ENCODE results near the gene PNPO.
"Not testable (repeated sequence)": the region's sequence is repeated elsewhere in the genome, so short reads cannot be mapped to it uniquely, and the experiment has no call there.

Gene PNPO

DNA sequence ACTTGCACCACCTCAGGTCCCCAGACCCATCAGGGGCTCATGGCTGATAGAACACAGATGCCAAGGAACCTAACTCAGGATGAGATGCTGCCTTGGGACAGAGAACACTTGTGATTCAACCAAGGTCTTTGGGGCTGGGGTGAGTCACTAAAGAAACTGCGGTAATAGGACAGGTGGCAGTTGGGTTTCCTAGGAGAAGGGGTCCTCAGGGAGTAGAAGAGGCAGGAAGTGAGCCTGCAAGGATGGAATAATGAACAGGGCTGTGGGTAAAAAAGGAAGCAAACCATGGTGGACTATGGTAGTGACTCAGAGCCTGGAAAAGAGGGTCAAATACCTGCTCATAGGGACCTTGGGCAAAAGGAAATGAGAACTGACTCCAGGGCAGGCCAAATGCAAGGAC is 6.5 kb upstream of the PNPO start:
- no peak for DNase-seq (ENCODE audit: low spot score)
- no peak overlapping the region for H2BK12ac ChIP-seq (ENCODE audit: low read length)
- no CpG with 5 or more reads among the region's 1 CpG for WGBS, 2 donors (ENCODE audit: extremely low coverage in 2 of 2, insufficient read length in 2 of 2, insufficient replicate concordance in 1 of 2)
- H2AFZ ChIP-seq (ENCODE audit: low read length), result no peak overlapping the region
- H3K4me3 ChIP-seq (ENCODE audit: low read length in 2 of 2), result no peak overlapping the region
- no peak overlapping the region for H2BK5ac ChIP-seq (ENCODE audit: low read length)
- no peaks in the 10 kb centered on the region for H3K79me1 ChIP-seq (ENCODE audit: low read depth, low read length)
- no peak overlapping the region for H4K8ac ChIP-seq (ENCODE audit: low read depth, low read length)
- no peak overlapping the region for H3K14ac ChIP-seq (ENCODE audit: low read length)
- H3K27ac ChIP-seq (replicated peaks; ENCODE audit: low read length), result no peak overlapping the region
- no peak overlapping the region for H3K23ac ChIP-seq (ENCODE audit: low read depth, low read length, poor library complexity)
- no peak overlapping the region for H4K91ac ChIP-seq (ENCODE audit: low read depth, low read length, poor library complexity)
- no peak overlapping the region for H3K4ac ChIP-seq (ENCODE audit: low read length)
- peaks cover 5 to 10% of the 10 kb centered on the region in 2 donors for H3K36me3 ChIP-seq (replicated peaks in 1 of 2; ENCODE audit: control insufficient read depth in 2 of 2, insufficient read depth in 2 of 2, low read length in 2 of 2)
- H3K9ac ChIP-seq (ENCODE audit: low read depth, low read length, poor library complexity), result no peak overlapping the region
- H3K9me3 ChIP-seq (replicated peaks in 1 of 2; ENCODE audit: control insufficient read depth in 2 of 2, insufficient read depth in 1 of 2, low read depth in 1 of 2, low read length in 2 of 2), result no peaks in the 10 kb centered on the region
- H2BK15ac ChIP-seq (ENCODE audit: low read length), result no peak overlapping the region
- H2BK120ac ChIP-seq (ENCODE audit: low read depth, low read length), result no peak overlapping the region
- H2AK5ac ChIP-seq (ENCODE audit: low read depth, low read length), result no peak overlapping the region
- H3K27me3 ChIP-seq (ENCODE audit: control insufficient read depth in 3 of 3, insufficient read depth in 3 of 3, low read depth in 1 of 3, low read length in 3 of 3), result no peaks in the 10 kb centered on the region
- H3K4me1 ChIP-seq (ENCODE audit: control insufficient read depth in 2 of 2, insufficient read depth in 1 of 2, low read depth in 1 of 2, low read length in 2 of 2), result peaks cover 0 to 2% of the 10 kb centered on the region in 2 donors
- H3K4me2 ChIP-seq (ENCODE audit: insufficient read depth, low read length, poor library complexity, severe bottlenecking), result no peak overlapping the region
- H3K18ac ChIP-seq (ENCODE audit: low read length), result no peak overlapping the region

DNA sequence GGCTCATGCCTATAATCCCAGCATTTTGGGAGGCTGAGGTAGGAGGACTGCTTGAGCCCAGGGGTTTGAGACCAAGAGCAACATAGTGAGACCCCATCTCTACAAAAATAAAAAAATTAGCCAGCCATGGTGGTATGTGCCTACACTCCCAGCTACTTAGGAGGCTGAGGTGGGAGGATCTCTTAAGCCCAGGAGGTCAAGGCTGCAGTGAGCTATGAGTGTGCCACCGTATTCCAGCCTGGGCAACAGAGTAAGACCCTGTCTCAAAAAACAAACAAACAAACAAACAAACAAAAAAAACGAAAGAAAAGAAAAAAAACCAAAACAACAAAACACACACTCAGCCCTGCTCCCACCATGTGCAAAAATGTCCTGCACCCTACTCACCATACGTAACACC is 5.9 kb upstream of the PNPO start:
- not testable (repeated sequence) for H2BK5ac ChIP-seq (ENCODE audit: low read length); H3K23ac ChIP-seq (ENCODE audit: low read depth, low read length, poor library complexity); H3K4me3 ChIP-seq (ENCODE audit: low read length in 2 of 2); H3K4me1 ChIP-seq (ENCODE audit: control insufficient read depth in 2 of 2, insufficient read depth in 1 of 2, low read depth in 1 of 2, low read length in 2 of 2); H2BK12ac ChIP-seq (ENCODE audit: low read length); H3K9me3 ChIP-seq (replicated peaks in 1 of 2; ENCODE audit: control insufficient read depth in 2 of 2, insufficient read depth in 1 of 2, low read depth in 1 of 2, low read length in 2 of 2); DNase-seq (ENCODE audit: low spot score); H2BK120ac ChIP-seq (ENCODE audit: low read depth, low read length); H4K91ac ChIP-seq (ENCODE audit: low read depth, low read length, poor library complexity); H3K4me2 ChIP-seq (ENCODE audit: insufficient read depth, low read length, poor library complexity, severe bottlenecking); H3K9ac ChIP-seq (ENCODE audit: low read depth, low read length, poor library complexity); H3K27ac ChIP-seq (replicated peaks; ENCODE audit: low read length); H3K18ac ChIP-seq (ENCODE audit: low read length); H3K4ac ChIP-seq (ENCODE audit: low read length); H3K36me3 ChIP-seq (replicated peaks in 1 of 2; ENCODE audit: control insufficient read depth in 2 of 2, insufficient read depth in 2 of 2, low read length in 2 of 2); H3K14ac ChIP-seq (ENCODE audit: low read length); H4K8ac ChIP-seq (ENCODE audit: low read depth, low read length); H2BK15ac ChIP-seq (ENCODE audit: low read length); H2AK5ac ChIP-seq (ENCODE audit: low read depth, low read length); H3K79me1 ChIP-seq (ENCODE audit: low read depth, low read length); H3K27me3 ChIP-seq (ENCODE audit: control insufficient read depth in 3 of 3, insufficient read depth in 3 of 3, low read depth in 1 of 3, low read length in 3 of 3); H2AFZ ChIP-seq (ENCODE audit: low read length)
- WGBS, 2 donors (ENCODE audit: extremely low coverage in 2 of 2, insufficient read length in 2 of 2, insufficient replicate concordance in 1 of 2), result no CpG with 5 or more reads among the region's 3 CpGs

DNA sequence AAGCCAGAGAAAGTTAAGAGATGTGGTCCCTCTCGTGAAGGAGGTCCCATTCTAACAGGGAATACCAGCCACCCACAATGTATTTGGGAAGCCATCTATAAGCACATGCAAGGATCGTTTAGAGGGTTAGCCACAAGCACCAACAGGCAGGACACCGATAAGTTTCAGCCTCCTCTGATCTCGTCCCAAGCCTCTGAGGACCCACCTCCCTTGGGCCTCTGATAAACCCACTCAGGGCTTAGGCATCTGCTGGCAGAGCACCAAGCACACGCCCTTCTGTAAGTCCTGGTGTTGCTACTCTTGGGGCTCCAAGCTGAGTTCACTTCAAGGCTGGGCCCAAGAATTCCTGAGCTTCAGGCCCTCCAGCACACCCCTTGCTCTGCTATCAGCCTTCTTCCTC is 5.4 kb upstream of the PNPO start:
- H2BK120ac ChIP-seq (ENCODE audit: low read depth, low read length), result no peak overlapping the region
- no CpG with 5 or more reads among the region's 5 CpGs for WGBS, 2 donors (ENCODE audit: extremely low coverage in 2 of 2, insufficient read length in 2 of 2, insufficient replicate concordance in 1 of 2)
- H3K23ac ChIP-seq (ENCODE audit: low read depth, low read length, poor library complexity), result no peak overlapping the region
- no peak overlapping the region for H4K91ac ChIP-seq (ENCODE audit: low read depth, low read length, poor library complexity)
- no peak overlapping the region for H3K18ac ChIP-seq (ENCODE audit: low read length)
- H3K4ac ChIP-seq (ENCODE audit: low read length), result no peak overlapping the region
- no peak overlapping the region for H2BK5ac ChIP-seq (ENCODE audit: low read length)
- H3K79me1 ChIP-seq (ENCODE audit: low read depth, low read length), result no peaks in the 10 kb centered on the region
- peaks cover under 1 to 2% of the 10 kb centered on the region in 2 donors for H3K4me1 ChIP-seq (ENCODE audit: control insufficient read depth in 2 of 2, insufficient read depth in 1 of 2, low read depth in 1 of 2, low read length in 2 of 2)
- DNase-seq (ENCODE audit: low spot score), result no peak
- no peak overlapping the region for H2BK15ac ChIP-seq (ENCODE audit: low read length)
- peaks cover 0 to 1% of the 10 kb centered on the region in 2 donors for H3K36me3 ChIP-seq (replicated peaks in 1 of 2; ENCODE audit: control insufficient read depth in 2 of 2, insufficient read depth in 2 of 2, low read length in 2 of 2)
- no peak overlapping the region for H3K9ac ChIP-seq (ENCODE audit: low read depth, low read length, poor library complexity)
- no peak overlapping the region for H4K8ac ChIP-seq (ENCODE audit: low read depth, low read length)
- H3K27ac ChIP-seq (replicated peaks; ENCODE audit: low read length), result no peak overlapping the region
- H2AK5ac ChIP-seq (ENCODE audit: low read depth, low read length), result no peak overlapping the region
- H3K4me3 ChIP-seq (ENCODE audit: low read length in 2 of 2), result no peak overlapping the region
- H2AFZ ChIP-seq (ENCODE audit: low read length), result no peak overlapping the region
- H3K14ac ChIP-seq (ENCODE audit: low read length), result no peak overlapping the region
- no peak overlapping the region for H2BK12ac ChIP-seq (ENCODE audit: low read length)
- peaks cover 0 to 2% of the 10 kb centered on the region in 2 donors for H3K9me3 ChIP-seq (replicated peaks in 1 of 2; ENCODE audit: control insufficient read depth in 2 of 2, insufficient read depth in 1 of 2, low read depth in 1 of 2, low read length in 2 of 2)
- peaks cover 0 to 2% (median 0%) of the 10 kb centered on the region in 3 experiments for H3K27me3 ChIP-seq (ENCODE audit: control insufficient read depth in 3 of 3, insufficient read depth in 3 of 3, low read depth in 1 of 3, low read length in 3 of 3)
- no peak overlapping the region for H3K4me2 ChIP-seq (ENCODE audit: insufficient read depth, low read length, poor library complexity, severe bottlenecking)

DNA sequence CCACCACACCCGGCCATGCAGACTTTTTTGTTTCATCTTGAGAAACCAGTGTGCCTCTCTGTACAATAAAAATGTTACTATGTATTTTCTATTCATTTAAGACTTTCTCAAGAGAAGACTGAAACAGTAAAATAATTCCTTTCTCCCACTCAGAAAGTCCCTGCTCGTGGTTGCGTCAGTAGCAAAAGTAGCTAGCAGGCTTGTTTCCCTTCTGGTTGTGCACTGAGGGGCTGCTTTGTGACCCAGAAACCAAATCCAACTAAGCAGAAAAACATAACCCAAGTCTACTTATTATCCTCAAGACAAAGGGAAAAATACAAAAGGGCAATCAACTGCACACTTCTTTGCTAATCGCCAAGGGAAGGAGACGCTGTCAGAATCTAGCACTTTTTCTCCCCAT is 3.4 kb upstream of the PNPO start:
- no peak overlapping the region for H2AFZ ChIP-seq (ENCODE audit: low read length)

More for the DNA sequence above, 3.4 kb upstream of the PNPO start:
- H3K18ac ChIP-seq (ENCODE audit: low read length), result no peak overlapping the region
- no peak overlapping the region for H3K4me2 ChIP-seq (ENCODE audit: insufficient read depth, low read length, poor library complexity, severe bottlenecking)
- H3K4ac ChIP-seq (ENCODE audit: low read length), result no peak overlapping the region
- no peak overlapping the region for H4K8ac ChIP-seq (ENCODE audit: low read depth, low read length)
- H3K36me3 ChIP-seq (replicated peaks in 1 of 2; ENCODE audit: control insufficient read depth in 2 of 2, insufficient read depth in 2 of 2, low read length in 2 of 2), result no peaks in the 10 kb centered on the region
- no peak overlapping the region for H3K9ac ChIP-seq (ENCODE audit: low read depth, low read length, poor library complexity)
- no peak overlapping the region for H2AK5ac ChIP-seq (ENCODE audit: low read depth, low read length)
- H2BK5ac ChIP-seq (ENCODE audit: low read length), result no peak overlapping the region
- no CpG with 5 or more reads among the region's 5 CpGs for WGBS, 2 donors (ENCODE audit: extremely low coverage in 2 of 2, insufficient read length in 2 of 2, insufficient replicate concordance in 1 of 2)
- no peak overlapping the region for H3K23ac ChIP-seq (ENCODE audit: low read depth, low read length, poor library complexity)
- H2BK120ac ChIP-seq (ENCODE audit: low read depth, low read length), result no peak overlapping the region
- no peak overlapping the region for H4K91ac ChIP-seq (ENCODE audit: low read depth, low read length, poor library complexity)
- no peaks in the 10 kb centered on the region for H3K79me1 ChIP-seq (ENCODE audit: low read depth, low read length)
- no peak overlapping the region for H2BK12ac ChIP-seq (ENCODE audit: low read length)
- no peak overlapping the region for H3K4me3 ChIP-seq (ENCODE audit: low read length in 2 of 2)
- H3K9me3 ChIP-seq (replicated peaks in 1 of 2; ENCODE audit: control insufficient read depth in 2 of 2, insufficient read depth in 1 of 2, low read depth in 1 of 2, low read length in 2 of 2), result peaks cover 0 to 2% of the 10 kb centered on the region in 2 donors
- peaks cover 4 to 7% of the 10 kb centered on the region in 2 donors for H3K4me1 ChIP-seq (ENCODE audit: control insufficient read depth in 2 of 2, insufficient read depth in 1 of 2, low read depth in 1 of 2, low read length in 2 of 2)
- peaks cover 0 to 8% (median 0%) of the 10 kb centered on the region in 3 experiments for H3K27me3 ChIP-seq (ENCODE audit: control insufficient read depth in 3 of 3, insufficient read depth in 3 of 3, low read depth in 1 of 3, low read length in 3 of 3)
- no peak overlapping the region for H3K14ac ChIP-seq (ENCODE audit: low read length)
- DNase-seq (ENCODE audit: low spot score), result no peak
- no peak overlapping the region for H2BK15ac ChIP-seq (ENCODE audit: low read length)
- H3K27ac ChIP-seq (replicated peaks; ENCODE audit: low read length), result no peak overlapping the region

Measured in neuronal stem cell (in vitro differentiated cells).